BJ (cell line): Measurements from ENCODE around the gene ZNF268. TPM values are rescaled to one million over a fixed set of nuclear protein-coding genes. Genes with fewer than 3 reads are reported as not detected.

Experiments
- CTCF ChIA-PET: fragments of 350-600 bp; formaldehyde crosslinking; extraction: SDS; loops from one replicate; lab custom pipeline; 2021; ENCODE audit warnings: antibody characterized with exemption, inconsistent platforms; lab: Yijun Ruan, JAX
- POLR2A ChIA-PET: fragments of 300-600 bp; sonication (Branson Sonifier 250); formaldehyde crosslinking; extraction: SDS; loops from one replicate; lab custom pipeline; 2021; ENCODE audit warnings: antibody characterized with exemption; lab: Charles Lee
- DNase-seq: peaks from one replicate; pipeline ENCODE4 v3.0.0-alpha.2; 2011; ENCODE audit warnings: low read depth
- H3K27me3 ChIP-seq: 2 replicates; pipeline ENCODE4 v1.6.0; 2011; ENCODE audit warnings: low read length; ENCODE audit not compliant: control insufficient read depth, insufficient read depth
- H3K36me3 ChIP-seq: 2 replicates; pipeline ENCODE4 v1.5.1; 2011; ENCODE audit warnings: low read length; ENCODE audit not compliant: control insufficient read depth, insufficient read depth
- H3K4me3 ChIP-seq: 2 replicates; pipeline ENCODE4 v1.5.1; 2011; ENCODE audit warnings: low read depth, mild to moderate bottlenecking, control low read depth, low read length
- polyA plus RNA-seq: library from polyadenylated mRNA; depleted of rRNA; stranded (reverse); fragments of >200 nt; gene quantifications from 2 replicates; pipeline ENCODE4 v1.2.3, GENCODE V29; 2011
- TF ChIP-seq, protein P1 (sequence below): IDR thresholded peaks from 2 replicates; pipeline ENCODE4 v1.5.1; 2011; ENCODE audit warnings: low read depth, mild to moderate bottlenecking, control low read depth, inconsistent platforms, low read length, moderate library complexity; ENCODE audit not compliant: insufficient read depth

Gene ZNF268
- polyA plus RNA-seq, 1 experiment: 9.9 TPM

DNA sequence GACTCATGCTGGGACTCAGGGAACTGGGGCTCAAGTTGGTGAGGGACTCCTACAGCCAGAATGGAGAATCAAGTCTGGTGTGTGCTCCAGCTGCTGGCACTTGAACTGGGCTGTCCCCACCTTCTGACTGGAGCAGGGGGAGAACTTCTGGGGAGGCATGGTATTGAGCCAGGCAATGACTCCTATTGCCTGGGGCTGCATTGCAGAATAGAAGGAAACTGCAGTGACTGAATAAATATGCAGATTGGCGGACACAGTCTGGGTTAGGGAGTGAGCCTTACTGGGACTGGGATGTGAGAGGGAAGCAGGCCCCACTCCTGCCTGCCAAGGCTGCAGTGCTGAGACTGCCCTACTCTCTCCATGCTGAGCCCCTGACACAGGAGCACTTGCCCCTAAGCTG lies 8.8 kb upstream of the ZNF268 start:
- ChIA-PET CTCF (no interaction called here), POLR2A (no interaction called here)
- H3K36me3 ChIP-seq: no peaks in the 10 kb centered on the region
- DNase-seq: no peak
- TF ChIP-seq, protein P1, sequence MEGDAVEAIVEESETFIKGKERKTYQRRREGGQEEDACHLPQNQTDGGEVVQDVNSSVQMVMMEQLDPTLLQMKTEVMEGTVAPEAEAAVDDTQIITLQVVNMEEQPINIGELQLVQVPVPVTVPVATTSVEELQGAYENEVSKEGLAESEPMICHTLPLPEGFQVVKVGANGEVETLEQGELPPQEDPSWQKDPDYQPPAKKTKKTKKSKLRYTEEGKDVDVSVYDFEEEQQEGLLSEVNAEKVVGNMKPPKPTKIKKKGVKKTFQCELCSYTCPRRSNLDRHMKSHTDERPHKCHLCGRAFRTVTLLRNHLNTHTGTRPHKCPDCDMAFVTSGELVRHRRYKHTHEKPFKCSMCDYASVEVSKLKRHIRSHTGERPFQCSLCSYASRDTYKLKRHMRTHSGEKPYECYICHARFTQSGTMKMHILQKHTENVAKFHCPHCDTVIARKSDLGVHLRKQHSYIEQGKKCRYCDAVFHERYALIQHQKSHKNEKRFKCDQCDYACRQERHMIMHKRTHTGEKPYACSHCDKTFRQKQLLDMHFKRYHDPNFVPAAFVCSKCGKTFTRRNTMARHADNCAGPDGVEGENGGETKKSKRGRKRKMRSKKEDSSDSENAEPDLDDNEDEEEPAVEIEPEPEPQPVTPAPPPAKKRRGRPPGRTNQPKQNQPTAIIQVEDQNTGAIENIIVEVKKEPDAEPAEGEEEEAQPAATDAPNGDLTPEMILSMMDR: no peak
- H3K4me3 ChIP-seq: no peak overlapping the region
- no peaks in the 10 kb centered on the region for H3K27me3 ChIP-seq

- Histone ChIP-seq H3K4me3 (no peak overlapping the region), H3K36me3 (no peaks in the 10 kb centered on the region), H3K27me3 (no peaks in the 10 kb centered on the region)
- POLR2A ChIA-PET: no interaction called here
- DNase-seq: no peak
- TF ChIP-seq, protein P1: no peak
- CTCF ChIA-PET: no interaction called here
Measured at GRCh38 chr12:133174901-133175300, 6.4 kb upstream of the ZNF268 start.

DNA sequence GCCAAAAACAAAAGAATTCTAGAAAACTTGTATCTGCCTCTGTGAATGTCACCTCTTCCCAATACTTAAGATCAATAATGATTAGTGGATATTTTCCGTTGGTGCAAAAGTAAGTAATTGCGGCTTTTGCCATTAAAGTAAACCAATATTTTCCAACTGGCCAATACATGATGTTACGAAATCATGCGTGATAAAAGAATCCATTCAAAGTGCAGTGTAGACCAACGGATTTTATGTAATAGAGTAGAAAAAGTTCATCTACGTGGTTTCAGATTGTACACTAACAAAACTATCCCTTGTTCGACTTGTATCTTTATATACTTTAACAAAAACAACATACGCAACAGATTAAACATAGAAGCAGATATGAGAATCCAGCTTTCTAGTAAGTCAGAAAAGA lies 626 bp upstream of the ZNF268 start:
- peaks cover 10% of the 10 kb centered on the region for H3K36me3 ChIP-seq
- POLR2A ChIA-PET: interaction anchor here (1.2 kb wide), 1 partner anchor 101 kb away, joined by 4 read pairs; no protein-coding TSS in a partner anchor

GRCh38 chr12:133190176-133190575 lies 8.9 kb downstream of the ZNF268 start:
- no peaks in the 10 kb centered on the region for H3K27me3 ChIP-seq
- TF ChIP-seq, protein P1: no peak
- no peak for DNase-seq
- POLR2A ChIA-PET: no interaction called here
- CTCF ChIA-PET: no interaction called here
- peaks cover 25% of the 10 kb centered on the region for H3K36me3 ChIP-seq
- H3K4me3 ChIP-seq: no peak overlapping the region

More for the DNA sequence above, 626 bp upstream of the ZNF268 start:
- Histone ChIP-seq H3K4me3 (no peak overlapping the region), H3K27me3 (no peaks in the 10 kb centered on the region)
- TF ChIP-seq, protein P1: no peak
- no peak for DNase-seq
- CTCF ChIA-PET: interaction anchor here (1.3 kb wide), 1 partner anchor 37 kb away, joined by 5 read pairs; no protein-coding TSS in a partner anchor

DNA sequence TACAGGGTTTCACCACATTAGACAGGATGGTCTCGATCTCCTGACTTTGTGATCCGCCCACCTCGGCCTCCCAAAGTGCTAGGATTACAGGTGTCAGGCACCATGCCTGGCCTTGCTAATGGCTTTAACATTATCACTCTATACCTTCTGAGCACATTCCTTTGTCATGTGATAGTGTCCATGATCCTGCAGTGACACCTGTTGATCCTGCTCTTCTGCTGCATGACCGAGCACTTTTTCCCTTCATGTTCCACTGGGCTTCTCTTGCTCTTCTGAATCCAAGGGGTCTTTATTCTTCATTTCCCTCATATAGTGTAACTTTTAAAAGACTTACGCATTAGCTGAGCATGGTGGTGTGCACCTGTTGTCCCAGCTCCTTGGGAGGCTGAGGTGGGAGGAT lies 11.6 kb downstream of the ZNF268 start:
- ChIA-PET CTCF (interaction anchor here (0.6 kb wide), 1 partner anchor 211 kb away, joined by 3 read pairs; no protein-coding TSS in a partner anchor), POLR2A (no interaction called here)
- Histone ChIP-seq H3K36me3 (peaks cover 21% of the 10 kb centered on the region), H3K27me3 (no peaks in the 10 kb centered on the region), H3K4me3 (no peak overlapping the region)
- TF ChIP-seq, protein P1: no peak
- no peak for DNase-seq
